Cardiac fibroblast (primary cell): Measurements from ENCODE around the gene AKAP13.

Experiments
- DNase-seq, 2 donors: peaks; one replicate each; pipeline versions ENCODE4 v3.0.0 to v3.0.0-alpha.2; 2010; ENCODE audit warnings: low read depth in 2 of 2
- H3K4me3 ChIP-seq, 2 donors: replicated peaks in 1 of 2; 1 replicate in 1 of 2; 2 replicates in 1 of 2; pipeline ENCODE4 v1.5.1; 2011; ENCODE audit warnings: low read depth in 2 of 2, low read length in 2 of 2, mild to moderate bottlenecking in 2 of 2, moderate library complexity in 1 of 2
- CTCF ChIP-seq: IDR thresholded peaks from one replicate; pipeline ENCODE4 v1.5.1; 2011; ENCODE audit warnings: low read depth, mild to moderate bottlenecking, low read length, inconsistent platforms

Gene AKAP13

GRCh38 chr15:85753791-85754452, 373.5 kb downstream of the AKAP13 start:
- TF ChIP-seq CTCF, result no peak
- no peak overlapping the region for H3K4me3 ChIP-seq
- DNase-seq, result no peak

GRCh38 chr15:85754989-85755388, 374.6 kb downstream of the AKAP13 start:
- no peak overlapping the region for H3K4me3 ChIP-seq
- DNase-seq, result peak in 1 of 2 donors; percentile 52
- no peak for TF ChIP-seq CTCF

- DNase-seq, result no peak
- no peak for TF ChIP-seq CTCF
- no peak overlapping the region for H3K4me3 ChIP-seq
Measured at GRCh38 chr15:85755471-85755870, 375.1 kb downstream of the AKAP13 start.

- TF ChIP-seq CTCF, result no peak
- no peak for DNase-seq
- H3K4me3 ChIP-seq, result no peak overlapping the region
Measured at GRCh38 chr15:85755942-85756341, 375.5 kb downstream of the AKAP13 start.

- DNase-seq, result peak in 1 of 2 donors; percentile 26
- no peak overlapping the region for H3K4me3 ChIP-seq
- no peak for TF ChIP-seq CTCF
Measured at GRCh38 chr15:85756411-85757072, 376.1 kb downstream of the AKAP13 start.

GRCh38 chr15:85757073-85757938, 376.9 kb downstream of the AKAP13 start:
- peak in 1 of 2 donors; percentile 25 for DNase-seq
- no peak overlapping the region for H3K4me3 ChIP-seq
- no peak for TF ChIP-seq CTCF
